ENCODE results near the gene EHMT1.

EHMT1 gene

DNA sequence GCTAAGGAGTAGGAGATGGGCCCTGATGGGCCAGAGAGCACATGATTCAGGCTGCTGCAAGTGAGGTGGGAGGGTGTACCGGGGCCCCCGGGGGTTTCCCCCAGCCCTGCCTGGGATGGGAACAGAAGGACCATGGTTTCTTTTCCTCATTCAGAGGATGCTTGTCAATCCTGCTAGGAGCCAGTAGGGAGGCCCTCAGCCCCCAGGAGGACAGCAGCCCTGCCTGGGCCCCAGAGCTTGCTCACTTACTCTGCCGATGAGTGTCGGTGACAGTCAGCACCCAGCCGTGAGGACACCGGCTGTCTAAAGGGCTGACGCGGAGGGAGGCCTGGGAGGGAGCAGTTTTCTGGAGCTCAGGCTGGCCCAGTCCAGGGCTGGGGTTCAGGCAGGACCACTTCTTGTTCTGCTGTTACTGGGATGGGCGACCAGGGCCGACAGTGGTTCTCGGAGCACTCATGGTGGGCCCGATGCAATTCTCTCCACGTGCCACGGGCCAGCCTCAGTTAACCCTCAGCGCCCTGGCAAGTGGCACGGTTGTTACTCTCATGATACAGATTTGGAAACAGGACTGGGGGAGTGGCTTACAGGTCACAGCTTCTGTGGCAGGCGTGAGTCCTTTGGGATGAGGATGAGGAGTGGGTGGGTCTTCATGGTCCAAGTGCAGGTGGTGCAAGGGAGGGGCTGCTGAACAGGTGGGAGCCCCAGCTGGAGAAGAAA is 11.5 kb upstream of the EHMT1 start:
- no peak overlapping the region for H3K27ac ChIP-seq (ENCODE audit: low read depth, low read length)
- peaks cover 14% of the 10 kb centered on the region; the same call in 1 of the 2 replicates for H3K4me1 ChIP-seq (ENCODE audit: control insufficient read depth, insufficient read depth, low read length)
- no peaks in the 10 kb centered on the region for H3K9me3 ChIP-seq (ENCODE audit: control insufficient read depth, insufficient read depth, low read length)
- H3K27me3 ChIP-seq (ENCODE audit: control insufficient read depth, insufficient read depth, low read length): peaks cover 8% of the 10 kb centered on the region
- H3K4me3 ChIP-seq (ENCODE audit: low read depth, low read length): no peak overlapping the region
- H3K36me3 ChIP-seq (ENCODE audit: control insufficient read depth, insufficient read depth, low read length): no peaks in the 10 kb centered on the region
- H3K9ac ChIP-seq (ENCODE audit: low read depth, low read length): no peak overlapping the region

DNA sequence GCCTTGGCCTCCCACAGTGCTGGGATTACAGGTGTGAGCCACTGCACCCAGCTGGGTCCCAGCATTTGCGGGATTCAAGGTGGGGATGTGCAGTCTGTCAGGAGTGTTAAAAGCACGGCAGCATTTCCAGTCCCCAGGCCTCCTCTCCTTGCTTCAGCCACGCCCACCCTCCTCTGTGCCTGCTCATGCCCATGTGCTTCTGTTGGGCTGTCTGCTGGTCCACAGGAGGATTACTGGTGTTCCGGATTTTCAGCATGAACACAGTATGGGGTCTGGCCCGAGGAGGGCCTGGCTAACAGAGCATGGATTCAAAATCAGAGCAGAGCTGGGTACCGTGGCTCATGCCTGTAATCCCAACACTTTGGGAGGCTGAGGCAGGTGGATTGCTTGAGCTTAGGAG is 7.9 kb upstream of the EHMT1 start:
- Histone ChIP-seq H3K27ac (ENCODE audit: low read depth, low read length) (no peak overlapping the region), H3K9ac (ENCODE audit: low read depth, low read length) (no peak overlapping the region)

DNA sequence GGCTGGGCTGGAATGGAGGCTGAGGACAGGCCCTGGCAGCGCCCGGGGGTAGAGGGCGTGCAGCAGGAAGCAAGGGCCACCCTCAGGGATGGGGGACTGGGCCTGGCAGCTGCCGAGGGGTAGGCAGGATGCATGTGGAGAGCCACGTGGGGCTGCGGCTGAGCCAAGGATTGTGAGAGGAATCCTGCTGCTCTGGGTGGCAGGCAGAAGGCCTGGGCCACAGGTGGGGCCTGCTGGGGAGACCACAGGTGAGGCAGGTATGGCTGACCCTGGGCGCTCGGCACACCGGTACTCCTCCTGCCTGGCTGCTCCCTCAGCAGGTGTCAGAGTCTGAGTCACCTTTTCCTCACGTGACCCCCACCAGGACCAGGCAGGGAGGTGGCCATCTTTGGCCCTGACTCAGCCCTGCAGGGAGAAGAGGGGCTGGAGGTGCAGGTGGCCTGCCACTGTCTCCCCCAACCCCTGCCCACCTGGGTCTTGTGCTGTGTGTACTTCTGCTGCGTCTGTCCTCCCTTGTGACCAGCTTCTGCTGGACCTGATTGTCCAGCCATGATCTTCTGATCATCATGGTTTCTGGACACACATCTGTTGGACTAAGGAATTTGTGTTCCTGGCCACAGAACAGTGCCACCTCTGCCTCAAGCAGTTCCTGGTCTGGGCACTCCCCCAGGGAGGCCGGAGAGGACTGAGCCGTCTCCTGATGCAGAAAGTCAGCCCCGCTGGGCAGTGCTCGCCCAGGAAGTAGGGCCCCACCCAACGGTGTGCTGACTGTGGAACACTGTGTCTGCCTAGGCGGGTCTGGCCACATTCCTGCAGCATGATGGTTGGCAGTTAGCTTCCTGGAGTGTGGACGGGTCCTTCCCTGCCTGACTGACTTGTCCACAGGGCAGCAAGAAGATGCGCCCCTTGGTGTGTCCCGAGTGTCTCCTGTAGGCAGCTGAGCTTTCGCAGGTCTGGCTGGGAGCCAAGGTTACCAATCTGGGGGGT is 6.9 kb upstream of the EHMT1 start:
- 0 out of 2 replicates have a peak overlapping the region, but pooled peaks have one; percentile 16 for H3K9ac ChIP-seq (ENCODE audit: low read depth, low read length)
- peak overlapping the region; percentile 61 for H3K27ac ChIP-seq (ENCODE audit: low read depth, low read length)

More for the DNA sequence above, 7.9 kb upstream of the EHMT1 start:
- no peak overlapping the region for H3K4me3 ChIP-seq (ENCODE audit: low read depth, low read length)
- H3K4me1 ChIP-seq (ENCODE audit: control insufficient read depth, insufficient read depth, low read length): peaks cover 15% of the 10 kb centered on the region; the same call in 1 of the 2 replicates
- no peaks in the 10 kb centered on the region for H3K27me3 ChIP-seq (ENCODE audit: control insufficient read depth, insufficient read depth, low read length)
- H3K9me3 ChIP-seq (ENCODE audit: control insufficient read depth, insufficient read depth, low read length): no peaks in the 10 kb centered on the region
- peaks cover 24% of the 10 kb centered on the region for H3K36me3 ChIP-seq (ENCODE audit: control insufficient read depth, insufficient read depth, low read length)

DNA sequence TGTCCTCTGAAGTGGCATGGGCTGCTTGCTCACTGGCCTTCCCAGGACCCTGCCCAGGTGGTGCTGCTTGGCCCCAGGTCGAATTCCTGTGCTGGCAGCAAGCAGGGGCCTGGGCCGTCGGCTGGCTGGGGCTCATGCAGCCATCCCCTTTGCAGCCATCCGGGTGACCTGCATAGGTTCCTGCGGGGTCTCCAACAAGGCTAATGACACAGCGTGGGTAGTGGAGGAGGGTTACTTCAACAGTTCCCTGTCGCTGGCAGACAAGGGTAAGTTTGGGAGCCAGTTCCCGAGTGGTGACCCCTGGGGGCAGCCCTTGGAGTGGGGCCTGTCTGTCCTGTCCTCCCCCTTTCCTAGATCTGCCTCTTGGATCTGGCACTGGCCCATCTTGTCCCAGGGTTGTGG is 6.1 kb upstream of the EHMT1 start:
- Histone ChIP-seq H3K9ac (ENCODE audit: low read depth, low read length) (no peak overlapping the region), H3K27ac (ENCODE audit: low read depth, low read length) (no peak overlapping the region), H3K9me3 (ENCODE audit: control insufficient read depth, insufficient read depth, low read length) (no peaks in the 10 kb centered on the region), H3K27me3 (ENCODE audit: control insufficient read depth, insufficient read depth, low read length) (no peaks in the 10 kb centered on the region), H3K36me3 (ENCODE audit: control insufficient read depth, insufficient read depth, low read length) (peaks cover 34% of the 10 kb centered on the region), H3K4me1 (ENCODE audit: control insufficient read depth, insufficient read depth, low read length) (peaks cover 14% of the 10 kb centered on the region; the same call in 1 of the 2 replicates), H3K4me3 (ENCODE audit: low read depth, low read length) (no peak overlapping the region)

More for the DNA sequence above, 6.9 kb upstream of the EHMT1 start:
- no peaks in the 10 kb centered on the region for H3K27me3 ChIP-seq (ENCODE audit: control insufficient read depth, insufficient read depth, low read length)
- H3K4me3 ChIP-seq (ENCODE audit: low read depth, low read length): no peak overlapping the region
- H3K9me3 ChIP-seq (ENCODE audit: control insufficient read depth, insufficient read depth, low read length): no peaks in the 10 kb centered on the region
- H3K4me1 ChIP-seq (ENCODE audit: control insufficient read depth, insufficient read depth, low read length): peaks cover 10% of the 10 kb centered on the region; the same call in 1 of the 2 replicates
- H3K36me3 ChIP-seq (ENCODE audit: control insufficient read depth, insufficient read depth, low read length): peaks cover 33% of the 10 kb centered on the region

DNA sequence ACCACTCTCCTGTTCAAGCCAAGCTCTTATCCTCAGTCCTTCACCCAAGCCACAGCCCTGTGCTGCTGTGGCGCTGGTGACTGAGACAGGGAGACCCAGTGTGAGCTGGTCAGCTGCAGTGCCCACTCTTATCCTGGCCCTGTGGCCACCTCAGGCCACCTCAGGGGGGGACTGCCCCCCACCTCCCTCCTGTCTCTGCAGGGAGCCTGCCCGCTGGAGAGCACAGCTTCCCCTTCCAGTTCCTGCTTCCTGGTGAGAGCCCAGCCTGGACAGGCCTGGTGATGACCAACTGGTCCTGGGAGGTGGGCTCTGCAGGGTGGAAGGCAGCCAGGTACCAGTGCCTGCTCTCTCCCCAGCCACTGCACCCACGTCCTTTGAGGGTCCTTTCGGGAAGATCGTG is 5.5 kb upstream of the EHMT1 start:
- Histone ChIP-seq H3K4me1 (ENCODE audit: control insufficient read depth, insufficient read depth, low read length) (peaks cover 14% of the 10 kb centered on the region; the same call in 1 of the 2 replicates), H3K9me3 (ENCODE audit: control insufficient read depth, insufficient read depth, low read length) (no peaks in the 10 kb centered on the region), H3K27ac (ENCODE audit: low read depth, low read length) (no peak overlapping the region), H3K36me3 (ENCODE audit: control insufficient read depth, insufficient read depth, low read length) (peaks cover 34% of the 10 kb centered on the region), H3K9ac (ENCODE audit: low read depth, low read length) (no peak overlapping the region), H3K4me3 (ENCODE audit: low read depth, low read length) (no peak overlapping the region), H3K27me3 (ENCODE audit: control insufficient read depth, insufficient read depth, low read length) (no peaks in the 10 kb centered on the region)

DNA sequence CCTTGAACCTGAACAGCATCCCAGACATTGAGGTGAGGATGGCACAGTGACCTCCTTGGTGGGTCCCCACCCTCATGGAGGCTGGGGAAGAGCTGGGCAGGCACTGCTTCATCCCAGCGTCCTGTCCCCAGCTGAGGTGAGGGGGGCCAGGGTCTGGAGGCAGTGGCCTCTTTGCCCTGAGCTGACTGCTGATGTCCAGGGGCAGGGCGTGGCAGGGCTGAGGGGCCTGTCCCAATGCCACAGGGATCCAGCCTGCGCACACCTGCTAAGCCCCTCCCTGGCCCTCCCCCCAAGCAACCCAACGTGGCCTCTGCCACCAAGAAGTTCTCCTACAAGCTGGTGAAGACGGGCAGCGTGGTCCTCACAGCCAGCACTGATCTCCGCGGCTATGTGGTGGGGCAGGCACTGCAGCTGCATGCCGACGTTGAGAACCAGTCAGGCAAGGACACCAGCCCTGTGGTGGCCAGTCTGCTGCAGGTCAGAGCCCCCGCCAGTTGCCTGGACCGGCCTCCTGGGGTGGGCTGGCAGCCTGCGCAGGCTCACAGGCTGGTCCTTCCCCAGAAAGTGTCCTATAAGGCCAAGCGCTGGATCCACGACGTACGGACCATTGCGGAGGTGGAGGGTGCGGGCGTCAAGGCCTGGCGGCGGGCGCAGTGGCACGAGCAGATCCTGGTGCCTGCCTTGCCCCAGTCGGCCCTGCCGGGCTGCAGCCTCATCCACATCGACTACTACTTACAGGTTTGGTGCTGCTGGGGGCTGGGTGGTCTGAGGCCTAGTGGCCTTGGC is 4.9 kb upstream of the EHMT1 start:
- Histone ChIP-seq H3K4me3 (ENCODE audit: low read depth, low read length) (no peak overlapping the region), H3K27ac (ENCODE audit: low read depth, low read length) (no peak overlapping the region), H3K27me3 (ENCODE audit: control insufficient read depth, insufficient read depth, low read length) (no peaks in the 10 kb centered on the region), H3K9ac (ENCODE audit: low read depth, low read length) (no peak overlapping the region), H3K4me1 (ENCODE audit: control insufficient read depth, insufficient read depth, low read length) (peaks cover 14% of the 10 kb centered on the region; the same call in 1 of the 2 replicates), H3K36me3 (ENCODE audit: control insufficient read depth, insufficient read depth, low read length) (peaks cover 34% of the 10 kb centered on the region), H3K9me3 (ENCODE audit: control insufficient read depth, insufficient read depth, low read length) (no peaks in the 10 kb centered on the region)

DNA sequence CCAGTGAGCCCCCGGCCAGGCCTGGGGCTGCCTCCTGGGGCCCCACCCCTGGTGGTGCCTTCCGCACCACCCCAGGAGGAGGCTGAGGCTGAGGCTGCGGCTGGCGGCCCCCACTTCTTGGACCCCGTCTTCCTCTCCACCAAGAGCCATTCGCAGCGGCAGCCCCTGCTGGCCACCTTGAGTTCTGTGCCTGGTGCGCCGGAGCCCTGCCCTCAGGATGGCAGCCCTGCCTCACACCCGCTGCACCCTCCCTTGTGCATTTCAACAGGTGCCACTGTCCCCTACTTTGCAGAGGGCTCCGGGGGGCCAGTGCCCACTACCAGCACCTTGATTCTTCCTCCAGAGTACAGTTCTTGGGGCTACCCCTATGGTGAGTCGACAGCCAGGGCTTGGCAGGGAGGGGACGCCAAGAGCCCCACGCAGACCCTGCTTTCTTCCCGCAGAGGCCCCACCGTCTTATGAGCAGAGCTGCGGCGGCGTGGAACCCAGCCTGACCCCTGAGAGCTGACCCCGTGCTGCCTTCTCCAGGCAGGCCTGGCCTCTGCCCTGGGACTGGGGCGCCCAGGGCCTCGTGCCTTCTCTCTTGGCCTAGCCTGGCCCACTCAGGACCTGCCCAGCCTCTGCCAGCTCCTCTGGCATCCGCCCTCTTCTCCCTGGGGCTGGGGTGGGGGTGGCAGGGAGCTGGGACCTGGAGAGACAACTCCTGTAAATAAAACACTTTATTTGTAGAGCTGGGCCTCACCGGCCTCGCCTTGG is 4.0 kb upstream of the EHMT1 start:
- Histone ChIP-seq H3K36me3 (ENCODE audit: control insufficient read depth, insufficient read depth, low read length) (peaks cover 34% of the 10 kb centered on the region), H3K4me1 (ENCODE audit: control insufficient read depth, insufficient read depth, low read length) (peaks cover 14% of the 10 kb centered on the region; the same call in 1 of the 2 replicates), H3K4me3 (ENCODE audit: low read depth, low read length) (no peak overlapping the region), H3K9ac (ENCODE audit: low read depth, low read length) (no peak overlapping the region), H3K9me3 (ENCODE audit: control insufficient read depth, insufficient read depth, low read length) (no peaks in the 10 kb centered on the region), H3K27me3 (ENCODE audit: control insufficient read depth, insufficient read depth, low read length) (no peaks in the 10 kb centered on the region), H3K27ac (ENCODE audit: low read depth, low read length) (no peak overlapping the region)

DNA sequence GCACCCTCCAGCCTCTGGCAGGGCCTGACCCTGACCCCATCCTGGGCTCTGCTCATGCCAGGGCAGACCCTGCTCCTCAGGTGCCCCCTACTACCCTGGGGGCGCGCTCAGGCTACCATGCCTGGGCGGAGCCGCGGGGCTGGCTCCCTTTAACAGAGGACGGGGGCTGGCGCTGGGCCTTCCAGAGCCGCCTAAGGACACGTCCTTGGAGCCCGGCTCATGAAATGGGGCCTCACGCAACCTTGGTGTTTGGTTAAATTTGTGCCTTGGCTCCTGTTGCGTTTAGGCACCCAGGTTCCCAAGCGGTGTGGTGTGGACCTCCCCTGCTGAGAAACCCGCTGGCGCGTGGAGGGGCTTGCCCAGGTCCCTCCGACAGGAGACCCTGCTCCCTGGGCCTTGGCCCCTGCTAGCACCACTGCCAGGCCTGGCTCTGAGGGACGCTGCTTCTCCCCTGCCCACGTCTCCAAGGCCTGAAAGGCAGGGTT is 3.4 kb upstream of the EHMT1 start:
- Histone ChIP-seq H3K4me3 (ENCODE audit: low read depth, low read length) (no peak overlapping the region), H3K9me3 (ENCODE audit: control insufficient read depth, insufficient read depth, low read length) (no peaks in the 10 kb centered on the region), H3K36me3 (ENCODE audit: control insufficient read depth, insufficient read depth, low read length) (peaks cover 35% of the 10 kb centered on the region), H3K4me1 (ENCODE audit: control insufficient read depth, insufficient read depth, low read length) (peaks cover 19% of the 10 kb centered on the region; the same call in 1 of the 2 replicates), H3K27ac (ENCODE audit: low read depth, low read length) (no peak overlapping the region), H3K27me3 (ENCODE audit: control insufficient read depth, insufficient read depth, low read length) (no peaks in the 10 kb centered on the region), H3K9ac (ENCODE audit: low read depth, low read length) (no peak overlapping the region)

DNA sequence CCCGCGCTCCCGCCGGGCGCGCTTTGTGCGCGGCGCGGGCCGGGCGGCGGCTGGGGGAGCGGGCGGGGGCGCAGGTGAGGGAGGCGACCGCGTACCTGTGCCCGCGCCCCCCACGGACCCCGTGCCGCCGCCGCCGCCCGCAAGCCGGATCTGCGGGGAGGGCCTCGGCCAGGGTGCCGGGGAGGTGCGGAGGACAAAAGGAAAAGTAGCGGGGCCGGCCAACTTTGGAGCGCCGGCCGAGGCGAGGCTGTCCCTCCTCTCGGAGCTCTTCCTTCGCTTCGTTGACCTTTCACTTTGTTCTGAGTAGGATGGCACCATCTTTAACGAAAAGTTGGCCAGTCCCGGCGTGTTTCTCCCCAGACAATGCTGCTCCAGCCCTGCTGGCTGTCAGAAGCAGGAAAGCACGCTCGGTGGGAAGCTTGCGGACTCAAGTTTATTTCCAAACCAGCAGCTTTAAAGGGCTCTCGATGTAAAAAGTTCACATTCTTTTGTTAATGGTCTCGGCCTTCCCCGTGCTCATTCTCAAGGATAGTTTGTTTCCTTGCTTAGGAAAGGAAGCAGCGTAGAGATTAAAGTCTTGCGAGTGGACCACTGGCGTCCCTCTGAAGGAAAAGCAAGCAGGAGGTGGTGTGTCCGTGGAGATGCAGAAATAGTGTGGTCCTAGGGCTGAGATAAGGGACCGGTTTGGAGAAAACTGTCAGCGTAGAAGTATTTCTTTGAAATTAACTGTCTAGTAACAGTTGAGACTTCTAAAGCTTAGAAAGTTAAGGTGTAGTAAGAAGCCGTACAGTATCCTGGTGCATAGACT is 639 bp downstream of the EHMT1 start:
- Histone ChIP-seq H3K36me3 (ENCODE audit: control insufficient read depth, insufficient read depth, low read length) (peaks cover 33% of the 10 kb centered on the region), H3K4me1 (ENCODE audit: control insufficient read depth, insufficient read depth, low read length) (peaks cover 16% of the 10 kb centered on the region; the same call in 1 of the 2 replicates), H3K9ac (ENCODE audit: low read depth, low read length) (peak overlapping the region; percentile 80), H3K9me3 (ENCODE audit: control insufficient read depth, insufficient read depth, low read length) (no peaks in the 10 kb centered on the region), H3K4me3 (ENCODE audit: low read depth, low read length) (peak overlapping the region; percentile 88), H3K27me3 (ENCODE audit: control insufficient read depth, insufficient read depth, low read length) (no peaks in the 10 kb centered on the region), H3K27ac (ENCODE audit: low read depth, low read length) (peak overlapping the region; percentile 93)

All from HUES48 (cell line).